GM12878 (cell line): ENCODE results near the gene GPI. TPM values are rescaled to one million over a fixed set of nuclear protein-coding genes. Genes with fewer than 3 reads are reported as not detected.

Source experiments
- ATAC-seq: fragments of 200-7000 bp; cut with Tn5 transposase; 3 replicates; pipeline ENCODE4 v1.9.1; 2020; ENCODE audit warnings: mild to moderate bottlenecking, moderate library complexity
- BruUV-seq: library from RNA; stranded (reverse); fragments of 400-500 nt; replicated peaks from 2 replicates; lab custom pipeline; 2021; lab: Mats Ljungman, UMichigan
- CTCF ChIA-PET: fragments of 300-600 bp; sonication (Branson Sonifier 250); formaldehyde crosslinking; extraction: SDS; loops from one replicate; lab custom pipeline; 2021; ENCODE audit warnings: inconsistent platforms; lab: Yijun Ruan, JAX
- POLR2A ChIA-PET: fragments of 350-600 bp; formaldehyde crosslinking; extraction: SDS; loops from one replicate; lab custom pipeline; 2021; ENCODE audit warnings: inconsistent platforms; lab: Charles Lee
- RAD21 ChIA-PET: fragments of 300-600 bp; sonication (Branson Sonifier 250); formaldehyde crosslinking; loops from one replicate; lab custom pipeline; 2023; ENCODE audit warnings: antibody characterized with exemption; ENCODE audit not compliant: unreplicated experiment; lab: Charles Lee
- SMC1A ChIA-PET: fragments of 300-600 bp; sonication (Branson Sonifier 250); formaldehyde crosslinking; loops from one replicate; lab custom pipeline; 2023; ENCODE audit not compliant: unreplicated experiment, uncharacterized antibody; lab: Charles Lee
- DNase-seq: peaks from one replicate; pipeline ENCODE4 v3.0.0-alpha.2; 2011; ENCODE audit warnings: low read depth, low spot score
- FAIRE-seq: peaks from 3 replicates; lab custom pipeline; 2011; peaks lifted over from hg19 to GRCh38; lab: Jason Lieb, UNC
- H2AFZ ChIP-seq: 2 replicates; pipeline ENCODE4 v1.6.0; 2011; ENCODE audit warnings: low read depth, low read length, control low read depth; ENCODE audit not compliant: control insufficient read depth
- H3K27ac ChIP-seq: 2 replicates; pipeline ENCODE4 v1.5.1; 2011; ENCODE audit warnings: control low read depth; ENCODE audit not compliant: control insufficient read depth, insufficient read depth
- H3K27me3 ChIP-seq, 2 experiments: replicated peaks in 1 of 2; 2 replicates each; pipeline versions ENCODE4 v1.6.0 to v1.6.1; 2011; ENCODE audit warnings: low read length in 1 of 2; ENCODE audit not compliant: control insufficient read depth in 2 of 2, insufficient read depth in 2 of 2
- H3K36me3 ChIP-seq, 2 experiments: 2 replicates each; pipeline ENCODE4 v1.5.1; 2011; ENCODE audit warnings: low read length in 1 of 2; ENCODE audit not compliant: control insufficient read depth in 2 of 2, insufficient read depth in 2 of 2
- H3K4me1 ChIP-seq: 2 replicates; pipeline ENCODE4 v1.6.1; 2011; ENCODE audit warnings: mild to moderate bottlenecking, low read length, moderate library complexity, mixed read lengths; ENCODE audit not compliant: control insufficient read depth, insufficient read depth
- H3K4me2 ChIP-seq: 2 replicates; pipeline ENCODE4 v1.6.0; 2011; ENCODE audit warnings: control low read depth; ENCODE audit not compliant: control insufficient read depth, insufficient read depth
- H3K4me3 ChIP-seq: fragments of 200-600 bp; sonication (generic); 2 replicates; pipeline ENCODE4 v1.5.1; 2016
- H3K79me2 ChIP-seq: 2 replicates; pipeline ENCODE4 v1.6.0; 2011; ENCODE audit warnings: low read length; ENCODE audit not compliant: control insufficient read depth, insufficient read depth
- H3K9ac ChIP-seq: 2 replicates; pipeline ENCODE4 v1.8.0; 2011; ENCODE audit warnings: low read length, control low read depth, mixed read lengths; ENCODE audit not compliant: control insufficient read depth, insufficient read depth
- H3K9me3 ChIP-seq: replicated peaks from 3 replicates; pipeline ENCODE4 v1.5.1; 2011; ENCODE audit warnings: mild to moderate bottlenecking, low read length; ENCODE audit not compliant: control insufficient read depth, insufficient read depth
- H4K20me1 ChIP-seq: 2 replicates; pipeline ENCODE4 v1.6.0; 2011; ENCODE audit not compliant: control insufficient read depth, insufficient read depth
- CHD4 ChIP-seq: fragments of 200-600 bp; sonication (generic); IDR thresholded peaks from 2 replicates; pipeline ENCODE4 v1.6.1; 2016; ENCODE audit warnings: mild to moderate bottlenecking
- E2F4 ChIP-seq: IDR thresholded peaks from 2 replicates; pipeline ENCODE4 v1.6.1; 2012; ENCODE audit warnings: low read depth, low read length, improper control_type of control experiment
- EP300 ChIP-seq, 2 experiments: fragments of 150-350 bp in 1 of 2; IDR thresholded peaks; 2 replicates each; pipeline ENCODE4 v1.6.1; 2011 to 2012; ENCODE audit warnings: low read depth in 2 of 2, low read length in 2 of 2, borderline replicate concordance in 1 of 2, improper control_type of control experiment in 1 of 2, inconsistent platforms in 1 of 2; ENCODE audit not compliant: control insufficient read depth in 1 of 2
- HSF1 ChIP-seq: fragments of 150-350 bp; IDR thresholded peaks from 2 replicates; pipeline ENCODE4 v1.6.1; 2014; ENCODE audit warnings: mild to moderate bottlenecking, low read depth, low read length
- RB1 ChIP-seq: fragments of 450-650 bp; formaldehyde crosslinking; IDR thresholded peaks from 2 replicates; pipeline ENCODE4 v1.6.1; 2017; ENCODE audit warnings: mild to moderate bottlenecking, borderline replicate concordance
- SPI1 ChIP-seq: IDR thresholded peaks from 2 replicates; pipeline ENCODE4 v1.6.1; 2011; ENCODE audit warnings: low read depth, mild to moderate bottlenecking, low read length, moderate library complexity, borderline replicate concordance; ENCODE audit not compliant: insufficient read depth
- WGBS: methylation state at CpG from one replicate; pipeline ENCODE4 v1.1.6; 2016; ENCODE audit warnings: low lambda C conversion rate; ENCODE audit not compliant: insufficient replicate concordance, insufficient coverage; ENCODE audit errors: missing lambda C conversion rate; 5-methylcytosine and 5-hydroxymethylcytosine counted together
- in situ Hi-C: fragments of 300-500 bp; cut with MboI; formaldehyde crosslinking; loops from 9 replicates; pipeline ENCODE4 v1.14.3; 2018; ENCODE audit warnings: mixed read lengths
- intact Hi-C: fragments of 100-400 bp; cut with micrococcal nuclease; formaldehyde crosslinking; loops from one replicate; pipeline ENCODE4 v1.14.2; 2022; ENCODE audit not compliant: unreplicated experiment
- polyA plus RNA-seq, 11 experiments: library from polyadenylated mRNA; depleted of rRNA in 4 of 11; unstranded in 6 of 11; stranded (reverse) in 5 of 11; fragments of >200 nt; fragmentation: Nextera tagmentation in 4 of 11; fragmentation: Illumina TruSeq in 1 of 11; extraction: Ambion mirVana in 4 of 11; extraction: Trizol in 1 of 11; gene quantifications; 1 replicate in 1 of 11; 2 replicates in 10 of 11; pipeline versions ENCODE4 v1.2.1 to v1.2.3, GENCODE V29; 2011 to 2016; ENCODE audit warnings: inconsistent platforms in 2 of 11, missing spikeins in 2 of 11, low read depth in 1 of 11
- total RNA-seq, 4 experiments: library from RNA; depleted of rRNA in 3 of 4; stranded (reverse); fragments of >200 nt in 3 of 4; fragmentation: Illumina TruSeq in 1 of 4; extraction: Trizol in 1 of 4; gene quantifications; 2 replicates each; pipeline versions ENCODE4 v1.2.1 to v1.2.3, GENCODE V29; 2013 to 2021
- TF ChIP-seq, protein P1 (sequence below): IDR thresholded peaks from 2 replicates; pipeline ENCODE4 v1.6.1; 2012; ENCODE audit warnings: low read depth, low read length, improper control_type of control experiment
- TF ChIP-seq, protein P2 (sequence below): fragments of 450-650 bp; IDR thresholded peaks from 2 replicates; pipeline ENCODE4 v1.6.1; 2016; ENCODE audit warnings: mild to moderate bottlenecking, moderate library complexity, borderline replicate concordance

The GPI gene
- total and polyA plus RNA-seq, 10 of the 15 experiments (the other 5 are each of a cell fraction or from before 2014, with no cell fraction given), result 124 to 400 (median 190) TPM

- TF ChIP-seq, protein P1, sequence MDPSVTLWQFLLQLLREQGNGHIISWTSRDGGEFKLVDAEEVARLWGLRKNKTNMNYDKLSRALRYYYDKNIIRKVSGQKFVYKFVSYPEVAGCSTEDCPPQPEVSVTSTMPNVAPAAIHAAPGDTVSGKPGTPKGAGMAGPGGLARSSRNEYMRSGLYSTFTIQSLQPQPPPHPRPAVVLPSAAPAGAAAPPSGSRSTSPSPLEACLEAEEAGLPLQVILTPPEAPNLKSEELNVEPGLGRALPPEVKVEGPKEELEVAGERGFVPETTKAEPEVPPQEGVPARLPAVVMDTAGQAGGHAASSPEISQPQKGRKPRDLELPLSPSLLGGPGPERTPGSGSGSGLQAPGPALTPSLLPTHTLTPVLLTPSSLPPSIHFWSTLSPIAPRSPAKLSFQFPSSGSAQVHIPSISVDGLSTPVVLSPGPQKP, result no peak
- TF ChIP-seq CHD4 (no peak), SPI1 (peak; percentile 83), EP300 (IDR thresholded peaks at IDR 0.05; ENCODE audit: borderline replicate concordance in 1 of 2, control insufficient read depth in 1 of 2, low read depth in 2 of 2, low read length in 2 of 2) (no peak), HSF1 (no peak), RB1 (no peak)
Observed at GRCh38 chr19:34409189-34410164, 44.5 kb downstream of the GPI start (continued).

DNA sequence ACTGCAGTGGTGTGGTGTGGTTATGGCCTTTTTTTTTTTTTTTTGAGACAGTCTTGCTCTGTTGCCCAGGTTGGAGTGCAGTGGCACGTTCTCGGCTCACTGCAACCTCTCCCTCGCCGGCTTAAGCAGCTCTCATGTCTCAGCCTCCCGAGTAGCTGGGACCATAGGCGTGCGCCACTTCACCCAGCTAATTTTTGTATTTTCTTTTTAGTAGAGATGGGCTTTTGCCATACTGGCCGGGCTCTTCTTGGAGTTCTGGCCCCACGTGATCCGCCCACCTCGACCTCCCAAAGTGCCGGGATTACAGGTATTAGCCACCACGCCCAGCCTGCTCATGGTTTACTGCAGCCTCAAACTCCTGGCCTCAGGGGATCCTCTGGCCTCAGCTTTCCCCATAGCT, 46.2 kb downstream of the GPI start:
- Histone ChIP-seq H3K9me3 (no peaks in the 10 kb centered on the region), H4K20me1 (no peaks in the 10 kb centered on the region), H3K27me3 (no peaks in the 10 kb centered on the region), H3K36me3 (peaks cover 0 to 19% of the 10 kb centered on the region in 2 experiments; a peak in 3 of 4 replicates), H2AFZ (no peak overlapping the region), H3K4me3 (no peak overlapping the region)
- over 99% methylated on average over 13 of the region's 13 CpGs for WGBS
- ChIA-PET CTCF (interaction anchor here (1.4 kb wide), 2 partner anchors 19 to 21 kb away, joined by 3 to 4 read pairs; no protein-coding TSS in a partner anchor), POLR2A (no interaction called here), RAD21 (no interaction called here), SMC1A (interaction anchor here (0.9 to 1.3 kb wide), 2 partner anchors 19 to 24 kb away, joined by 3 read pairs; no protein-coding TSS in a partner anchor)
- intact Hi-C loops, result no loop called here
- in situ Hi-C loops, result no loop called here
- no peak for TF ChIP-seq E2F4
- TF ChIP-seq, protein P2, sequence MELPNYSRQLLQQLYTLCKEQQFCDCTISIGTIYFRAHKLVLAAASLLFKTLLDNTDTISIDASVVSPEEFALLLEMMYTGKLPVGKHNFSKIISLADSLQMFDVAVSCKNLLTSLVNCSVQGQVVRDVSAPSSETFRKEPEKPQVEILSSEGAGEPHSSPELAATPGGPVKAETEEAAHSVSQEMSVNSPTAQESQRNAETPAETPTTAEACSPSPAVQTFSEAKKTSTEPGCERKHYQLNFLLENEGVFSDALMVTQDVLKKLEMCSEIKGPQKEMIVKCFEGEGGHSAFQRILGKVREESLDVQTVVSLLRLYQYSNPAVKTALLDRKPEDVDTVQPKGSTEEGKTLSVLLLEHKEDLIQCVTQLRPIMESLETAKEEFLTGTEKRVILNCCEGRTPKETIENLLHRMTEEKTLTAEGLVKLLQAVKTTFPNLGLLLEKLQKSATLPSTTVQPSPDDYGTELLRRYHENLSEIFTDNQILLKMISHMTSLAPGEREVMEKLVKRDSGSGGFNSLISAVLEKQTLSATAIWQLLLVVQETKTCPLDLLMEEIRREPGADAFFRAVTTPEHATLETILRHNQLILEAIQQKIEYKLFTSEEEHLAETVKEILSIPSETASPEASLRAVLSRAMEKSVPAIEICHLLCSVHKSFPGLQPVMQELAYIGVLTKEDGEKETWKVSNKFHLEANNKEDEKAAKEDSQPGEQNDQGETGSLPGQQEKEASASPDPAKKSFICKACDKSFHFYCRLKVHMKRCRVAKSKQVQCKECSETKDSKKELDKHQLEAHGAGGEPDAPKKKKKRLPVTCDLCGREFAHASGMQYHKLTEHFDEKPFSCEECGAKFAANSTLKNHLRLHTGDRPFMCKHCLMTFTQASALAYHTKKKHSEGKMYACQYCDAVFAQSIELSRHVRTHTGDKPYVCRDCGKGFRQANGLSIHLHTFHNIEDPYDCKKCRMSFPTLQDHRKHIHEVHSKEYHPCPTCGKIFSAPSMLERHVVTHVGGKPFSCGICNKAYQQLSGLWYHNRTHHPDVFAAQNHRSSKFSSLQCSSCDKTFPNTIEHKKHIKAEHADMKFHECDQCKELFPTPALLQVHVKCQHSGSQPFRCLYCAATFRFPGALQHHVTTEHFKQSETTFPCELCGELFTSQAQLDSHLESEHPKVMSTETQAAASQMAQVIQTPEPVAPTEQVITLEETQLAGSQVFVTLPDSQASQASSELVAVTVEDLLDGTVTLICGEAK, result no peak
- TF ChIP-seq, all 136 proteins: peak for 0
- BruUV-seq, result no TSS peak
- H3K27ac ChIP-seq, result no peak overlapping the region
- no peak overlapping the region for H3K9ac ChIP-seq
- FAIRE-seq (no peak), ATAC-seq (no peak), DNase-seq (no peak)
- H3K79me2 ChIP-seq, result peaks cover 2% of the 10 kb centered on the region; the same call in 1 of the 2 replicates
- H3K4me2 ChIP-seq, result no peak overlapping the region
- peaks cover 12% of the 10 kb centered on the region for H3K4me1 ChIP-seq
